SK-N-SH treated with all-trans-retinoic acid at 6 μM for 48 hours (cell line): ENCODE data around the gene FAM117A.

Source experiments
- ATAC-seq: fragments of 200-7000 bp; cut with Tn5 transposase; 3 replicates; pipeline ENCODE4 v1.9.1; 2020; ENCODE audit warnings: mild to moderate bottlenecking, moderate library complexity
- BACH2 ChIP-seq: fragments of 250-450 bp; sonication (Bioruptor Pico); IDR thresholded peaks from 2 replicates; pipeline ENCODE4 v1.9.0; 2021; ENCODE audit warnings: mild to moderate bottlenecking, borderline replicate concordance
- CREB5 ChIP-seq: fragments of 250-450 bp; sonication (Bioruptor Pico); IDR thresholded peaks from 2 replicates; pipeline ENCODE4 v1.5.1; 2020; ENCODE audit warnings: low read depth, mild to moderate bottlenecking, moderate library complexity
- CSDC2 ChIP-seq: fragments of 250-450 bp; sonication (Bioruptor Pico); IDR thresholded peaks from 2 replicates; pipeline ENCODE4 v1.5.0; 2020; ENCODE audit warnings: mild to moderate bottlenecking, moderate library complexity
- CSRNP3 ChIP-seq: fragments of 250-450 bp; sonication (Bioruptor Pico); IDR thresholded peaks from 2 replicates; pipeline ENCODE4 v1.5.1; 2021; ENCODE audit warnings: mild to moderate bottlenecking, moderate library complexity
- ESRRG ChIP-seq: fragments of 250-450 bp; sonication (Bioruptor Pico); IDR thresholded peaks from 2 replicates; pipeline ENCODE4 v1.6.1; 2021; ENCODE audit warnings: mild to moderate bottlenecking
- GLIS3 ChIP-seq: fragments of 250-450 bp; sonication (Bioruptor Pico); IDR thresholded peaks from 2 replicates; pipeline ENCODE4 v1.5.0; 2020; ENCODE audit warnings: mild to moderate bottlenecking, moderate library complexity
- ISL1 ChIP-seq: fragments of 250-450 bp; sonication (Bioruptor Pico); IDR thresholded peaks from 2 replicates; pipeline ENCODE4 v2.1.2; 2022; ENCODE audit warnings: mild to moderate bottlenecking, moderate library complexity
- OSR1 ChIP-seq: fragments of 250-450 bp; sonication (Bioruptor Pico); IDR thresholded peaks from 2 replicates; pipeline ENCODE4 v1.8.0; 2022; ENCODE audit warnings: moderate library complexity, mild to moderate bottlenecking, inconsistent platforms
- PPARA ChIP-seq: fragments of 250-450 bp; sonication (Bioruptor Pico); IDR thresholded peaks from 2 replicates; pipeline ENCODE4 v1.5.0; 2020; ENCODE audit warnings: mild to moderate bottlenecking, borderline replicate concordance
- RARB ChIP-seq: fragments of 250-450 bp; sonication (Bioruptor Pico); IDR thresholded peaks from 2 replicates; pipeline ENCODE4 v1.8.0; 2021; ENCODE audit warnings: mild to moderate bottlenecking, moderate library complexity
- SNAI2 ChIP-seq: fragments of 250-450 bp; sonication (Bioruptor Pico); IDR thresholded peaks from 2 replicates; pipeline ENCODE4 v1.5.0; 2020; ENCODE audit warnings: mild to moderate bottlenecking, moderate library complexity
- TCF4 ChIP-seq: fragments of 250-450 bp; sonication (Bioruptor Pico); IDR thresholded peaks from 2 replicates; pipeline ENCODE4 v1.8.0; 2021; ENCODE audit warnings: mild to moderate bottlenecking, moderate library complexity, borderline replicate concordance
- TSHZ2 ChIP-seq: fragments of 250-450 bp; sonication (Bioruptor Pico); IDR thresholded peaks from 2 replicates; pipeline ENCODE4 v1.5.0; 2020; ENCODE audit warnings: mild to moderate bottlenecking, moderate library complexity
- ZC3H10 ChIP-seq: fragments of 250-450 bp; sonication (Bioruptor Pico); IDR thresholded peaks from 2 replicates; pipeline ENCODE4 v1.5.1; 2021; ENCODE audit warnings: mild to moderate bottlenecking, moderate library complexity
- ZFP3 ChIP-seq: fragments of 250-450 bp; sonication (Bioruptor Pico); IDR thresholded peaks from 2 replicates; pipeline ENCODE4 v1.5.0; 2020; ENCODE audit warnings: mild to moderate bottlenecking, moderate library complexity
- ZFP30 ChIP-seq: fragments of 450-650 bp; formaldehyde crosslinking; IDR thresholded peaks from 2 replicates; pipeline ENCODE4 v1.5.0; 2022; ENCODE audit warnings: mild to moderate bottlenecking, moderate library complexity
- ZNF565 ChIP-seq: fragments of 450-650 bp; formaldehyde crosslinking; conservative IDR thresholded peaks from 2 replicates; pipeline ENCODE4 v1.5.0; 2020; ENCODE audit warnings: low read depth, mild to moderate bottlenecking, moderate library complexity
- ZNF70 ChIP-seq: fragments of 450-650 bp; formaldehyde crosslinking; IDR thresholded peaks from 2 replicates; pipeline ENCODE4 v1.5.0; 2020; ENCODE audit warnings: mild to moderate bottlenecking, moderate library complexity
- ZNF8 ChIP-seq: fragments of 450-650 bp; formaldehyde crosslinking; IDR thresholded peaks from 2 replicates; pipeline ENCODE4 v1.5.0; 2020; ENCODE audit warnings: mild to moderate bottlenecking, moderate library complexity
- TF ChIP-seq, protein P1 (sequence below): fragments of 250-450 bp; sonication (Bioruptor Pico); IDR thresholded peaks from 2 replicates; pipeline ENCODE4 v1.8.0; 2020; ENCODE audit warnings: mild to moderate bottlenecking, moderate library complexity, borderline replicate concordance
- TF ChIP-seq, protein P2 (sequence below): fragments of 250-450 bp; sonication (Bioruptor Pico); IDR thresholded peaks from 2 replicates; pipeline ENCODE4 v1.8.0; 2021; ENCODE audit warnings: low read depth, mild to moderate bottlenecking, moderate library complexity, borderline replicate concordance

FAM117A gene

DNA sequence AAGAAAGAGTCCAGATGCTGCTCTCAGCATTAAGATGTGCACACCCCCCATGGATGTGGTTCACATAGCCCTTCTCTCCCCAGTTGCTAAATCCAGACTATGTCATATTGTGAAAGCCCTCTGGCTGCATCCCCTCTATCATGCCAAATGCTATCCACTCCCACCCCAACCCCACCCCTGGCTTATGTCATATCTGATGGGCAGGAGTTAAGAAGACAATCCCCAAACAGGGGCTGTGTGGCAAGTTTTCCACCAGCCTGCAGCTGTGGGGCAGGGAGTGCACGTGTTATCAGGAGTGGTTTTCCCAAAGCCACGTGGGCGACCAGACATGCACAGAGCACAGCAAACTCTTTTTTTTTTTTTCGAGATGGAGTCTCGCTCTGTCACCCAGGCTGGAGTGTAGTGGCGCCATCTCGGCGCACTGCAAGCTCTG, 10.0 kb downstream of the FAM117A start:
- no peak for TF ChIP-seq BACH2 (CRISPR knock-in tag)
- no peak for TF ChIP-seq ZFP3
- no peak for TF ChIP-seq CSRNP3 (CRISPR knock-in tag)
- no peak for TF ChIP-seq SNAI2 (CRISPR knock-in tag)
- TF ChIP-seq CREB5 (CRISPR knock-in tag): no peak
- TF ChIP-seq TCF4 (CRISPR knock-in tag): no peak
- no peak for TF ChIP-seq ISL1
- no peak for TF ChIP-seq ZFP30
- TF ChIP-seq RARB (CRISPR knock-in tag): no peak
- no peak for TF ChIP-seq ZC3H10 (CRISPR knock-in tag)
- no peak for TF ChIP-seq ZNF8
- TF ChIP-seq ZNF70 (CRISPR knock-in tag): no peak
- TF ChIP-seq ESRRG (CRISPR knock-in tag): no peak
- TF ChIP-seq, protein P1, sequence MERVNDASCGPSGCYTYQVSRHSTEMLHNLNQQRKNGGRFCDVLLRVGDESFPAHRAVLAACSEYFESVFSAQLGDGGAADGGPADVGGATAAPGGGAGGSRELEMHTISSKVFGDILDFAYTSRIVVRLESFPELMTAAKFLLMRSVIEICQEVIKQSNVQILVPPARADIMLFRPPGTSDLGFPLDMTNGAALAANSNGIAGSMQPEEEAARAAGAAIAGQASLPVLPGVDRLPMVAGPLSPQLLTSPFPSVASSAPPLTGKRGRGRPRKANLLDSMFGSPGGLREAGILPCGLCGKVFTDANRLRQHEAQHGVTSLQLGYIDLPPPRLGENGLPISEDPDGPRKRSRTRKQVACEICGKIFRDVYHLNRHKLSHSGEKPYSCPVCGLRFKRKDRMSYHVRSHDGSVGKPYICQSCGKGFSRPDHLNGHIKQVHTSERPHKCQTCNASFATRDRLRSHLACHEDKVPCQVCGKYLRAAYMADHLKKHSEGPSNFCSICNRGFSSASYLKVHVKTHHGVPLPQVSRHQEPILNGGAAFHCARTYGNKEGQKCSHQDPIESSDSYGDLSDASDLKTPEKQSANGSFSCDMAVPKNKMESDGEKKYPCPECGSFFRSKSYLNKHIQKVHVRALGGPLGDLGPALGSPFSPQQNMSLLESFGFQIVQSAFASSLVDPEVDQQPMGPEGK (CRISPR knock-in tag): no peak
- TF ChIP-seq, all 23 proteins: peak for 0
- no peak for ATAC-seq

GRCh38 chr17:49752508-49752907, 11.4 kb downstream of the FAM117A start:
- ATAC-seq: no peak
- TF ChIP-seq ZNF565 (CRISPR knock-in tag) (no peak), ZC3H10 (CRISPR knock-in tag) (no peak), ISL1 (no peak), OSR1 (CRISPR knock-in tag) (no peak), ZNF8 (no peak), ZNF70 (CRISPR knock-in tag) (no peak), TSHZ2 (no peak), RARB (CRISPR knock-in tag) (no peak), GLIS3 (no peak), ESRRG (CRISPR knock-in tag) (no peak), CSRNP3 (CRISPR knock-in tag) (no peak), ZFP3 (no peak), CREB5 (CRISPR knock-in tag) (no peak), CSDC2 (CRISPR knock-in tag) (no peak), BACH2 (CRISPR knock-in tag) (no peak), PPARA (CRISPR knock-in tag) (no peak), SNAI2 (CRISPR knock-in tag) (no peak)
- TF ChIP-seq, protein P2, sequence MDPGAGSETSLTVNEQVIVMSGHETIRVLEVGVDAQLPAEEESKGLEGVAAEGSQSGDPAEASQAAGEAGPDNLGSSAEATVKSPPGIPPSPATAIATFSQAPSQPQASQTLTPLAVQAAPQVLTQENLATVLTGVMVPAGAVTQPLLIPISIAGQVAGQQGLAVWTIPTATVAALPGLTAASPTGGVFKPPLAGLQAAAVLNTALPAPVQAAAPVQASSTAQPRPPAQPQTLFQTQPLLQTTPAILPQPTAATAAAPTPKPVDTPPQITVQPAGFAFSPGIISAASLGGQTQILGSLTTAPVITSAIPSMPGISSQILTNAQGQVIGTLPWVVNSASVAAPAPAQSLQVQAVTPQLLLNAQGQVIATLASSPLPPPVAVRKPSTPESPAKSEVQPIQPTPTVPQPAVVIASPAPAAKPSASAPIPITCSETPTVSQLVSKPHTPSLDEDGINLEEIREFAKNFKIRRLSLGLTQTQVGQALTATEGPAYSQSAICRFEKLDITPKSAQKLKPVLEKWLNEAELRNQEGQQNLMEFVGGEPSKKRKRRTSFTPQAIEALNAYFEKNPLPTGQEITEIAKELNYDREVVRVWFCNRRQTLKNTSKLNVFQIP (CRISPR knock-in tag): no peak
